Left hindlimb (tissue), 1 donor: ENCODE measurements around the gene DARS1.

ENCODE experiments used
- DNase-seq: peaks from one replicate; pipeline ENCODE4 v3.0.0-alpha.2; 2018

The DARS1 gene

DNA sequence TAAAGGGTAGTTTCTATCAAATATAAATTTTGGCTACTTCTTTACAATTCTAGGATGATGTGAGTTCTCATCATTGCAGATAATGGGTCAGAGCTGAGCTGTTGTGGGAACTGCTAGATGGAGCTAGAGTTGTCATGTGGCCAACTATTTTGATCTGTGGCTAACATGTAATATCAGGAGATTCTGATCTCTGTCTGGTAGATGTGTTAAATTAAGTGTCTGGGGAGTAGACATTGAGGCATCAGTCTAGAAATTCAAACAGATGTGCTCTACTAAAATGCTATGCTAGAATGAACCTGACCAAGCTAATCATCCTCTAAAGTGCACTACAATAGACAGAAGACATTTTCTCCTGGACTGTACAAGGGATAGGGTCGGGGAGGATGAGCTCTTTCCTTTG is 30.3 kb upstream of the DARS1 start:
- no peak for DNase-seq

DNA sequence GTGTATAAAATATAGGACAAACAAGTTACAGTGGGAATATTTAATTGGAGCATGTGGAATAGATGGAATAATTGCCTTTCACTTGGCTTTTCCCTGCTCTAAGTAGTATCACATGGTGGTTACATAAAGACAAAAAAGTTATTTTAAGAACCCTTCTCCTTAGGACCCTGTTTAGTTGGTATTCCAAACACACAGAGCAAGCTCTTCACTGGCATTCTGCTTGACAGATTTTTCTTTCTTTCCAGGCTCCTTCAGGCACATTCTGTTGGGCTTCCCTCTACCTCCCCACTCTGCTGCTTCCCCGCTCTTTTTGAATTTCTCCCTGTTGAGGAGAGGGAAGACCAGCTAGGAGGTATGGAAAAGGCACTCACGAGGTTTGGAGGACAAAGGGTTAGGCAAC is 29.0 kb upstream of the DARS1 start:
- no peak for DNase-seq

DNA sequence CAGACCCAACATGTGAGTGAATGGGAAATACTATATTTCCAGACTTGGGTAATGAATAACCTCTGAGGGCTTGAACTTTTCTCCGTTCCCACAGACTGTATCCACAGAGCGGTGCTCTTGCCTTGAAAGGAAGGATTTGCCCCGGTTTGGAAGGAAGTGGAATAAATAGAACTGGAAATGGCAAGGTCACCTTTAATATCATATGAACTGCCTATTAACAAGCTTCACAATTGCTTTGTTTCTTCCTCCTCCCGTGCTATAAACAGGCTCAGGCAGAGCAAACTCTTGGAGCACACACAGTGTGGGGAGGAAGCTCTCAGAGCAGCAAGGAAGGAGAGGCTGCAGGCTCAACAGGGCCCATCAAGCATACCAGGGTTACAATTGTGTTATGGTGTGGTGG is 28.5 kb upstream of the DARS1 start:
- DNase-seq = no peak

DNA sequence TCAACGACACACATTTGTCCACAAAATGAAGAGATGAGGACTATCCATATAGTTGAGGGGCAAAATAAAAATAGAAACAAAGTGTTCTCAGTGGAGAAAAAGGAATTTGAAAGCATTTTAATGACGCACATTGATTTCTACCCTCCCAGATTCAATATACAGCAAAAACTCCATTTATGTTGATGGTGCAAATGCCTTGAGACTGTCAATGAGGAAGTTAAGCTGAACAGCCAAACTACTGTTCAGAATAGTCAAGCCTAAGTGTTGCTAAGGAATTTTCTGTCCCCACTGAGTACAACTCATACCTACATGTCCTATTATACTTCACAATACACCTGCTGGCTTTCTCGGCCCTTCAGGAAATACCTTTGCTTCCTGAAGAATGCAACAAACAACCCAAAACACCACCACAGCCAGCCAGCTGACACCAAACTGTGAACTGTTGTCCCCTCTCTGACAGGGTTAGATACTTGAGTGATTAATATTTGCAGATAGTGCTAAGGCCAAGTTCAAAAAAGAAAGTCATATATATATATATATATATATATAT is 27.8 kb upstream of the DARS1 start:
- no peak for DNase-seq

GRCh38 chr2:136012315-136012714 is 26.9 kb upstream of the DARS1 start:
- no peak for DNase-seq

- DNase-seq = no peak
These were observed 24.7 kb upstream of the DARS1 start for GRCh38 chr2:136010126-136010525.

DNA sequence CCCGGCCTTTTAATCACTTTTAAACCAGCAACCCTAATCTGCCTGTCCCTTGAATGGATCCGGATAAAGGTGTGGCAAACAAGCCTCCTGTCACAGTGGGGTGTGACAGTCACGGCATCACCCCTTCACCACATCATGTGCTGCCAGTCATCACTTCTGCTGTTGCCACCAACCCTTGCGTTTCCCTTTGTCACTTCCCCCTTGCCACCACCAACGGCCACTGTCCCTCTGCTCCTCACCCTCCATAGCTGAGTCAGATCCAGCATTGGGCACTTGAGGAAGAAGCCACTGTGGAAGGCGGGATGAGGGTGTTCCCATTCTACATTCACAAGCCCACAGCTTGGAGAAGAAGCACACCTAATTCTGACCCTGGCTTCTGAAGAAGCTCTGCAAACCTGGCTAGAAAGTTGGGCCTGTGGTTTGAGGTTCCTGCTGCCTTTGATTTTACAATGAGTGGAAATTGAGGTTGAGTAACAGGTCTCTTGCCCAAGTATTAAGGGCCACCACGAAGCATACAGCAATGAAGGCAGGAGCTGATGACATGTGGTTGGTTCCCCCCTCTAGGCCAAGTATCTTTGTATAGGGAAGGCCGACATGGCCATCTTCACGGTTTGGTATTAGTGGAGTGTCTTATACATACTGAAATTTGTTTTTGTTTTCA is 22.9 kb upstream of the DARS1 start:
- no peak for DNase-seq

- DNase-seq = no peak
These were observed 21.2 kb upstream of the DARS1 start for GRCh38 chr2:136006658-136007057.

- DNase-seq = no peak
These were observed 20.2 kb upstream of the DARS1 start for GRCh38 chr2:136005462-136006196.

DNA sequence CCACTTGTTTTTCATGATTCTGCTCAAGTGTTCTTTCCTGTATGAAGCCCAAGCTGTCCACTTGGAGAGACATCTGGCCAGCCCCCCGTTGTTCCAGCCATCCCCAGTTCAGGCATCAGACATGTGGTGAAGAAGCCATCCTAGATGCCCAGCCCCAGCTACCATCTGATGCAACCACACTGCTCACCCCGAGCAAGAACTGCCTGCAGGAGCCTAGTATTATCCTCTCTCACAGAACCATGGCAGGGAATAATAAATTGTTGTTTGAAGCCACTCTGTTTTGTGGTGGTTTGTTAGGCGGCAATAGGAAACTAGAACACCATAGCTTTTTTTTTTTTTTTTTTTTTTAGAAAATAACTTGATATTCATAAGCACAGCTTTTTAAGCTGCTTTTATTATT is 19.5 kb upstream of the DARS1 start:
- no peak for DNase-seq

DNA sequence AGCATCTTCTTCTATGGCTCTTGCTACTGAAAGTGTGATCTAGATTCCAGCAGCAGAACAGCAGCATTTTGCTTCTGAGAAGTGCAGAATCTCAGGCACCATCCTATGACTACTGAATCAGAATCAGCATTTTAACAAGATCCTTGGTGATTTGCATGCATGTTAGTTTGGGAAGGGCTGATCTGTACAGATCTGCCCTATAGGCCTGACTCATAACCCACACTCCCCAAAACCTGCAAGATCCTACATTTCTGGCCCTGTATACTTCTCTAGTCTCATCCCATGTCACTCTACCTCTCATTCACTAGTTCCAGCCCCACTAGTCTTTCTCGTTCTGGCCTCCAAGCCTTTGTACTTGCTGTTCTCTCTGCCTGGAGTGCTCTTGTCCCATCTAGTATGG is 15.7 kb upstream of the DARS1 start:
- no peak for DNase-seq

DNA sequence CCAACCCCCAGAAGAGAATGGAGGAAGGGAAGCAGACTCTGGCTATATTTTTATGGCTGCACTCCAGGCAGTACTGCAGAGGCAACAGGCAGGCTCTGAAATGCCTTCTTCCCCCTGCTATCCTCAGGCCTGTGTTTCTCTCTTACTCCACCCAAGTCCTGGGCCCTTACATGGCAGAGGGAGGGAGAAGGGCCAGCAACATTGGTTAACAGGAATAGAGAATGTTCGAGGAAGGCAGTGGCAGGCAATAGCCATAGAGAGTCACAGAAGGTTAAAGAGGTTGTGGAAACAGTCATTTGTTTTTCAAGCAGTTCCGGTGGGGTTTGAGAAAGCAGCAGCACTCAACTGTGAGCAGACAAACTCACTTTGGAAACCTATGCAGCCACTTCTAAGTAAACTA is 15.1 kb upstream of the DARS1 start:
- DNase-seq = no peak

- DNase-seq = no peak
These were observed 14.5 kb upstream of the DARS1 start for GRCh38 chr2:135999899-136000298.

DNA sequence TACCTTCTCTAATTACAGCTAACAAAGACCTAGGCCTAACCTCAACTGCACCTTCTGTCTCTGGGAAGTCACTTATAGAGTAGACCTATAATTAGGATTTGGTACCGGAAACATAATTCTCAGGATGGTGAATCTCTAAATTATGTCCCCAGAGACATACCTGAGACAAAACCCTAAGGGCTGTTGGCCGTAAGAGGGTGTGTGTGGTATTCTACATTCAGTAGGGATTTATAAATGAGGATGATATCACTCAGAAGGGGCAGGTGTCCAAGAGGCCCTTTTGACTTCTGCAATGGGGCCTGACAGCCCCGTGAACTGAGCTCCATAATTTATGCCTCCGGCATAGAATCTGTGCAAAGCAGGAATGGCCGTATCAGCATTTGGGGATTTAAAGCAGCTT is 13.5 kb upstream of the DARS1 start:
- no peak for DNase-seq

- no peak for DNase-seq
These were observed 12.0 kb upstream of the DARS1 start for GRCh38 chr2:135997380-135997779.

DNA sequence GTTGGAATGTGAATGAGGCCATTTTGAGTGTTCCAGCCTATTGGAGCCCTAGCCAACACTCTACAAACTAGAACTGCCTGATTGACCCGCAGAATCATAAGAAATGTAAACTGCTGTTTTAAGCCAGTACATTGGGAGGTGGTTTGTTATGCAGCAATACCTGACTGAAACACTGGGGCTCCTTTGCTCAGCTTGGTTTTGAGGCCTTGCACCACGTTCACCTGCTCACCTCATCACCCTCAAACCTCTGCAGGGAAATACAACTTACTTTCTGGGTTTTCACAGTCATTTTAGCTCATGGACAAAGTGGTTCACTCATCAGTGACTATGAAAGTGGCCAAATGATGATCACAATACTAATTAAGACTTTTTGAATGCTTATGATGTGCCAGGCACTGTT is 10.9 kb upstream of the DARS1 start:
- no peak for DNase-seq

- DNase-seq = no peak
These were observed 8.9 kb upstream of the DARS1 start for GRCh38 chr2:135994281-135994680.

DNA sequence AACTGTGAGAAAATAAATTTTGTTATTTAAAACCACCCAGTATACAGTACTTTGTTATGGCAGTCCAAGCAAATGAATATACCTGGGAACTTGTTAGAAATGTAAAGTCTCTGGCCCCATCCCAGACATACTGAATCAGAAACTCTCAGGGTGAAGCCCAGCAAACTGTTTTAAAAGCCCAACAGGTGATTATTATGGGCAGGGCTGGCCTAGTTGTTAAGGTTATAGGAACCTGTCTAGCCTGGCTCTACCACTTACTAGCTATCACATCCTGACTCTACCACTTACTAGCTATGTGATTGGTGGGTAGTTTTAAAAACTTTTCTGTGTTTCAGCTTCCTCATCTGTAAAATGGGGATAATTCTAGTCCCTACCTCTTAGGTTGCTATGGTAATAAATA is 8.0 kb upstream of the DARS1 start:
- no peak for DNase-seq

DNA sequence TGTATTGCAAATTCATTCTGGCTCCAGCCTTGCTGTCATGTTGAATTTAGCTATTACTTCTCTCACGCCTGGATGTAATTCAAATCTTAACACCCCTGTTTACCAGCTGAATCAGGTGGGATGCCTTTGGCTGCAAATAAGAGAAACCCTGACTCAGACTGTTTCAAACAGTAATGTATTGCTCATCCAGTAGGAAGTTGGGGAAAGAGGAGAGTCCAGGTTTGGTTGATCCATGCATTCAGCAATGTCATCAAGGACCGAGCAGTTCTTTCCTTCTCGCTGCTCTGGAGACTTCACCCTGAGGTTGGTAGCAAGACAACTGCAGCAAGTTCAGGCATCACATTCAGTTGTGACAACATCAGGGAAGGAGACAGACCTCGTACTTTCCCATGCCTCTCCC is 6.4 kb upstream of the DARS1 start:
- no peak for DNase-seq

DNA sequence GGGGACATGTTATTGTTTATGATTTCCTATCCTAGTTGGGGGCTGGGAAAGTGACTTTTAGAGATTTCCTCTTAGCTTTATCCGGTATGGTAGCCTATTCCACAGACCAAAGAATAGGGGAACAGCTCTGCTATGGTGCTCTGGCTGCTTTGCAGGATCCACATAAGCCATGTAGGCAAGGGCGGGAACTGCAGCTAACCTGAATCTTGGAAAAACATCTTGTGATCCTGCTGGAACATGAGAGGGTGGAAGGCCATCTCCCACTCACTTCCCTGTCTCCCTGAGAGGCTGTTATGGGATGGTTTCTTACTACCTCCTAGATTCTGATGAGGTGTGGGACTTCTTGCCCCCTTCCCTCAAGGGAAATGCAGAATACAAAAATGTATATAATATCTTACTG is 2.0 kb upstream of the DARS1 start:
- DNase-seq = no peak

DNA sequence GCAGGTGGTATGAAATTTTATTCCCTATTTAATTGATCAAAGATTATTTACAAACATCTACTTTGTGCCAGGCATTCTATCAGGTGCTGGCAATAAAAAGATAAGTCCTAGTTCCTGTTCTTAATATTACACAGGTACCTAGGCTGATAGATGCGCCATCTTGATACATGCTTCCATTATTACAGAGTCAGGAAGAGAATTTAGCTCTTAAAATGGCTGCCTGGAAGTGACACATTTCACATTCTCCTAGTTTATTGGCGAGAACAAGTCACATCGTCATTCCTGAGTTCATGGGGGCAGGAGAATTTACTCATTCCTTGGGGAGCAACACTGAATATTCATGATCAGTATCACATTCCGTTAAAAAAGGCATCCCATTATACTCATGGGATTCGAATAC is 1.1 kb upstream of the DARS1 start:
- no peak for DNase-seq

- DNase-seq = no peak
These were observed 484 bp upstream of the DARS1 start for GRCh38 chr2:135985826-135986393.

DNA sequence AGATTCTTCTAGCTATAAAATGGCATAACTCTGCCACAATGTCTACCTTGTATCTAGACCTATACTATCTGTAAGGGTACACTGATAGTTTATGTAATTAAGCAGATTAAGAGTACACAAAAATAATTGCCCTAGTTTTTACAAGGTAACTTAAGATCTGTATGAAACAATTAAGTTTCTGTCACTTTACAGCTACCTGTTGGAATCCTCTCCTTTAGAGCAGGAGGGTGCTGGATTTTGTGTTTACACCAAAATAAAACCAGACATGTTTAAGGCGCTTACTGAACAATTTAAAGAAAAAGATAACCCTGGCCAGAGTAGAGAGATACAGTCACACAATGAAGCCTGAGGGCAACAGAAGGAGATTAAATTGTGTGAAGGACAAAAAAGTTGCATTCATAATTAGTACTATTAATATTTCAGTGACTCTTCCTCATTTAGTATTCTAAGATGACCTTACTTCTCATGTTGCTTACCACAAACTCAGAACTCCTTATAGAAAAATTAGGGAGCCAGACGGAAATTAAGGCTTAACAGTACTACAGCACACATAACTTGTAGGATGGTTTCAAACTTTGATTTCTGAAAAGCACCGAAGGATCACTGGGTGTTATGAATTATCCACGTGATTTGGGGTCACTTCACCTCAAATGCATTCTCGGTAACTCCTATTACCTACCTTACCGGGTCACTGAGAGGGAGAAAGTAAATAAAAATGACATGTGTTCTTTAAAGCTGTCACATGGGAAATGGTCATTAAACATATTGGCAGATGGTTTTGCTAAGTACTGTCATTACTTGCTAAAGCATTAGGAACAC is 1.0 kb downstream of the DARS1 start:
- DNase-seq = no peak
